Keratinocyte (primary cell): ENCODE data around the gene HECTD1.

Experiments
- EZH2 ChIP-seq: IDR thresholded peaks from one replicate; pipeline ENCODE4 v1.6.1; 2012; ENCODE audit warnings: inconsistent platforms, mild to moderate bottlenecking, low read length, moderate library complexity
- TF ChIP-seq, protein P1 (sequence below), 3 experiments: IDR thresholded peaks in 1 of 3; conservative IDR thresholded peaks in 1 of 3; optimal IDR thresholded peaks in 1 of 3; 2 replicates in 2 of 3; 3 replicates in 1 of 3; pipeline versions ENCODE3 to v1.5.1; 2011; ENCODE audit warnings: low read length in 3 of 3, mild to moderate bottlenecking in 3 of 3, moderate library complexity in 2 of 3, control low read depth in 1 of 3, inconsistent platforms in 1 of 3; ENCODE audit not compliant: insufficient read depth in 2 of 3; ENCODE audit errors: extremely low read depth in 1 of 3

DNA sequence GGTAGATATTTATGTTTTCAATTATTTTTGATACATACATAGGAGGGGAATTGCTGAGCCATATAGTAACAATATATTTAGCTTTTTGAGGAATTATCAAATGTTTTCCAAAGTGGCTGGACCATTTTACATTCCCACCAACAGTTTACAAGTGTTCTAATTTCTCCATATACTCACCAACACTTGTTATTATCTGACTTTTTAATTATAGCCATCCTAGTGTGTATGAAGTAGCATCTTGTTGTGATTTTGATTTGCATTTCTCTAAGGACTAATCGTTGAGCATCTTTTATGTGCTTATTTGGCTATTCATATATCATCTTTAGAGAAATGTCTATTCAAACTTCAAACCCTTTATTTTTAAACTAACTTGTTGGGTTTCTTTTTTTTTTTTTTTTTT lies 17.2 kb upstream of the HECTD1 start:
- TF ChIP-seq, protein P1, sequence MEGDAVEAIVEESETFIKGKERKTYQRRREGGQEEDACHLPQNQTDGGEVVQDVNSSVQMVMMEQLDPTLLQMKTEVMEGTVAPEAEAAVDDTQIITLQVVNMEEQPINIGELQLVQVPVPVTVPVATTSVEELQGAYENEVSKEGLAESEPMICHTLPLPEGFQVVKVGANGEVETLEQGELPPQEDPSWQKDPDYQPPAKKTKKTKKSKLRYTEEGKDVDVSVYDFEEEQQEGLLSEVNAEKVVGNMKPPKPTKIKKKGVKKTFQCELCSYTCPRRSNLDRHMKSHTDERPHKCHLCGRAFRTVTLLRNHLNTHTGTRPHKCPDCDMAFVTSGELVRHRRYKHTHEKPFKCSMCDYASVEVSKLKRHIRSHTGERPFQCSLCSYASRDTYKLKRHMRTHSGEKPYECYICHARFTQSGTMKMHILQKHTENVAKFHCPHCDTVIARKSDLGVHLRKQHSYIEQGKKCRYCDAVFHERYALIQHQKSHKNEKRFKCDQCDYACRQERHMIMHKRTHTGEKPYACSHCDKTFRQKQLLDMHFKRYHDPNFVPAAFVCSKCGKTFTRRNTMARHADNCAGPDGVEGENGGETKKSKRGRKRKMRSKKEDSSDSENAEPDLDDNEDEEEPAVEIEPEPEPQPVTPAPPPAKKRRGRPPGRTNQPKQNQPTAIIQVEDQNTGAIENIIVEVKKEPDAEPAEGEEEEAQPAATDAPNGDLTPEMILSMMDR (optimal IDR thresholded peaks at IDR 0.05 in 1 of 3, IDR thresholded peaks at IDR 0.05 in 1 of 3, conservative IDR thresholded peaks at IDR 0.05 in 1 of 3; ENCODE audit: extremely low read depth in 1 of 3, insufficient read depth in 2 of 3, low read length in 3 of 3): no peak
- no peak for TF ChIP-seq EZH2
